IMR-90 (cell line): ENCODE data around the gene CARMIL1. TPM values are rescaled to one million over a fixed set of nuclear protein-coding genes. Genes with fewer than 3 reads are reported as not detected.

Experiments used
- ATAC-seq: fragments of 200-7000 bp; cut with Tn5 transposase; 2 replicates; pipeline ENCODE4 v1.9.1; 2020; ENCODE audit warnings: low read depth, mild to moderate bottlenecking, moderate library complexity
- BruUV-seq: library from RNA; stranded (reverse); fragments of 400-500 nt; replicated peaks from 2 replicates; lab custom pipeline; 2021; lab: Mats Ljungman, UMichigan
- CTCF ChIA-PET: fragments of 300-600 bp; formaldehyde crosslinking; extraction: SDS; loops from one replicate; lab custom pipeline; 2021; ENCODE audit warnings: antibody characterized with exemption; lab: Yijun Ruan, JAX
- POLR2A ChIA-PET: fragments of 300-600 bp; sonication (Branson Sonifier 250); formaldehyde crosslinking; loops from one replicate; lab custom pipeline; 2022; ENCODE audit warnings: antibody characterized with exemption; ENCODE audit not compliant: unreplicated experiment; lab: Charles Lee
- DNase-seq: peaks from one replicate; pipeline ENCODE4 v3.0.0; 2013
- H2AFZ ChIP-seq: replicated peaks from 2 replicates; pipeline ENCODE3; 2013; ENCODE audit warnings: low read length, mild to moderate bottlenecking; ENCODE audit not compliant: poor library complexity
- H2AK5ac ChIP-seq: 2 replicates; pipeline ENCODE4 v1.6.1; 2013; ENCODE audit warnings: low read depth, low read length, inconsistent platforms
- H2AK9ac ChIP-seq: replicated peaks from 2 replicates; pipeline ENCODE3; 2013; ENCODE audit warnings: mild to moderate bottlenecking, low read depth, low read length, moderate library complexity; ENCODE audit not compliant: poor library complexity
- H2BK120ac ChIP-seq: 2 replicates; pipeline ENCODE4 v1.6.1; 2013; ENCODE audit warnings: low read depth, low read length, inconsistent platforms
- H2BK15ac ChIP-seq: 3 replicates; pipeline ENCODE4 v1.6.1; 2013; ENCODE audit warnings: low read depth, low read length, inconsistent platforms
- H2BK20ac ChIP-seq: 2 replicates; pipeline ENCODE4 v1.6.1; 2013; ENCODE audit warnings: low read depth, mild to moderate bottlenecking, inconsistent platforms, low read length, moderate library complexity
- H2BK5ac ChIP-seq: 2 replicates; pipeline ENCODE4 v1.6.1; 2013; ENCODE audit warnings: mild to moderate bottlenecking, low read depth, low read length, inconsistent platforms; ENCODE audit not compliant: poor library complexity, severe bottlenecking
- H3K14ac ChIP-seq: replicated peaks from 2 replicates; pipeline ENCODE4 v1.6.1; 2013; ENCODE audit warnings: low read depth, low read length, inconsistent platforms
- H3K18ac ChIP-seq: 2 replicates; pipeline ENCODE4 v1.6.1; 2013; ENCODE audit warnings: low read depth, low read length, control low read depth
- H3K23ac ChIP-seq: 2 replicates; pipeline ENCODE4 v1.6.1; 2013; ENCODE audit warnings: low read depth, low read length, inconsistent platforms
- H3K27ac ChIP-seq: 2 replicates; pipeline ENCODE4 v1.5.1; 2013; ENCODE audit warnings: mild to moderate bottlenecking, control low read depth, low read length; ENCODE audit not compliant: insufficient read depth
- H3K27me3 ChIP-seq: 2 replicates; pipeline ENCODE4 v1.6.1; 2013; ENCODE audit warnings: low read length; ENCODE audit not compliant: control insufficient read depth, insufficient read depth
- H3K36me3 ChIP-seq: 2 replicates; pipeline ENCODE4 v1.6.1; 2013; ENCODE audit warnings: low read length, mixed read lengths; ENCODE audit not compliant: control insufficient read depth, insufficient read depth
- H3K4ac ChIP-seq: 2 replicates; pipeline ENCODE4 v1.6.1; 2013; ENCODE audit warnings: low read depth, low read length, inconsistent platforms
- H3K4me1 ChIP-seq: 2 replicates; pipeline ENCODE4 v1.6.1; 2013; ENCODE audit warnings: low read length, mixed read lengths; ENCODE audit not compliant: control insufficient read depth, insufficient read depth
- H3K4me2 ChIP-seq: 2 replicates; pipeline ENCODE4 v1.6.1; 2013; ENCODE audit warnings: low read depth, mild to moderate bottlenecking, control low read depth, low read length, moderate library complexity
- H3K4me3 ChIP-seq: 2 replicates; pipeline ENCODE4 v1.5.1; 2013; ENCODE audit warnings: low read depth, mild to moderate bottlenecking, control low read depth, low read length, moderate library complexity; ENCODE audit not compliant: insufficient read depth
- H3K56ac ChIP-seq: 2 replicates; pipeline ENCODE4 v1.6.1; 2013; ENCODE audit warnings: low read length, inconsistent platforms; ENCODE audit not compliant: insufficient read depth; ENCODE audit errors: extremely low read depth
- H3K79me1 ChIP-seq, 2 experiments: 2 replicates each; pipeline ENCODE4 v1.6.1; 2013; ENCODE audit warnings: low read length in 2 of 2, inconsistent platforms in 1 of 2, low read depth in 1 of 2
- H3K9ac ChIP-seq: 2 replicates; pipeline ENCODE4 v1.6.1; 2013; ENCODE audit warnings: low read depth, low read length, control low read depth
- H3K9me1 ChIP-seq: 2 replicates; pipeline ENCODE4 v1.6.1; 2013; ENCODE audit warnings: low read length, inconsistent platforms; ENCODE audit not compliant: insufficient read depth
- H3K9me3 ChIP-seq: 2 replicates; pipeline ENCODE4 v1.6.1; 2013; ENCODE audit warnings: low read length; ENCODE audit not compliant: control insufficient read depth, insufficient read depth
- H4K20me1 ChIP-seq: 2 replicates; pipeline ENCODE4 v1.6.1; 2013; ENCODE audit warnings: low read length, inconsistent platforms; ENCODE audit not compliant: insufficient read depth
- H4K5ac ChIP-seq: 2 replicates; pipeline ENCODE4 v1.6.1; 2013; ENCODE audit warnings: mild to moderate bottlenecking, low read depth, low read length, control low read depth
- H4K8ac ChIP-seq, 2 experiments: 2 replicates each; pipeline ENCODE4 v1.6.1; 2013; ENCODE audit warnings: low read depth in 2 of 2, low read length in 2 of 2, control low read depth in 1 of 2, inconsistent platforms in 1 of 2
- H4K91ac ChIP-seq: 2 replicates; pipeline ENCODE4 v1.6.1; 2013; ENCODE audit warnings: low read depth, low read length, inconsistent platforms; ENCODE audit not compliant: insufficient read depth
- FOS ChIP-seq: fragments of 150-350 bp; IDR thresholded peaks from 2 replicates; pipeline ENCODE4 v1.6.1; 2016; ENCODE audit warnings: low read depth, low read length
- MAFK ChIP-seq: IDR thresholded peaks from 2 replicates; pipeline ENCODE4 v1.6.1; 2012; ENCODE audit warnings: low read depth, low read length, improper control_type of control experiment
- RFX5 ChIP-seq: IDR thresholded peaks from 2 replicates; pipeline ENCODE4 v1.8.0; 2012; ENCODE audit warnings: low read depth, mild to moderate bottlenecking, low read length, moderate library complexity
- WGBS, 2 experiments: methylation state at CpG; one replicate each; pipeline versions ENCODE4 v1.1.5 to v1.1.7; 2013; ENCODE audit warnings: missing lambda C conversion rate in 2 of 2; ENCODE audit not compliant: insufficient read length in 1 of 2; ENCODE audit errors: extremely low coverage in 2 of 2; 5-methylcytosine and 5-hydroxymethylcytosine counted together
- dilution Hi-C: fragments of 300-500 bp; cut with HindIII; formaldehyde crosslinking; loops from one replicate; pipeline ENCODE4 v1.14.3; 2018; ENCODE audit warnings: low sequenced_read_pairs; ENCODE audit not compliant: unreplicated experiment
- in situ Hi-C: fragments of 300-500 bp; cut with MboI; formaldehyde crosslinking; loops from 3 replicates; pipeline ENCODE4 v1.14.3; 2019; ENCODE audit warnings: low sequenced_read_pairs, inconsistent platforms, mixed read lengths
- intact Hi-C: fragments of 100-400 bp; cut with micrococcal nuclease; formaldehyde crosslinking; loops from 2 replicates; pipeline ENCODE4 v1.10.0; 2022
- polyA plus RNA-seq, 3 experiments: library from polyadenylated mRNA; depleted of rRNA; stranded (reverse); fragments of >200 nt; gene quantifications; 2 replicates each; pipeline ENCODE4 v1.2.3, GENCODE V29; 2012; ENCODE audit warnings: low replicate concordance in 1 of 3
- total RNA-seq: library from RNA; depleted of rRNA; stranded (reverse); fragments of >200 nt; gene quantifications from 2 replicates; pipeline ENCODE4 v1.2.3, GENCODE V29; 2012

Gene CARMIL1
- total and polyA plus RNA-seq, 2 of the 4 experiments (the other 2 are of a cell fraction) = 1.3 to 2.9 TPM

GRCh38 chr6:25447570-25447929 lies 168.4 kb downstream of the CARMIL1 start:
- Histone ChIP-seq H3K9me1 (no peaks in the 10 kb centered on the region), H2BK5ac (no peak overlapping the region), H3K56ac (no peak overlapping the region), H3K27me3 (no peaks in the 10 kb centered on the region), H3K36me3 (no peaks in the 10 kb centered on the region), H4K5ac (no peak overlapping the region), H4K20me1 (no peaks in the 10 kb centered on the region), H2AK9ac (no peak overlapping the region), H3K4me3 (no peak overlapping the region), H2AK5ac (no peak overlapping the region), H3K4me1 (peaks cover under 1% of the 10 kb centered on the region; the same call in 1 of the 2 replicates), H2AFZ (no peak overlapping the region), H3K14ac (no peak overlapping the region), H3K23ac (no peak overlapping the region), H3K27ac (no peak overlapping the region), H3K9me3 (no peaks in the 10 kb centered on the region), H4K8ac (no peak overlapping the region), H4K91ac (no peak overlapping the region), H3K18ac (no peak overlapping the region), H3K4me2 (no peak overlapping the region), H3K9ac (no peak overlapping the region), H3K4ac (no peak overlapping the region), H2BK120ac (no peak overlapping the region), H3K79me1 (no peaks in the 10 kb centered on the region), H2BK20ac (no peak overlapping the region), H2BK15ac (no peak overlapping the region)
- DNase-seq = no peak
- CTCF ChIA-PET = no interaction called here
- dilution Hi-C loops = no loop called here
- ATAC-seq = no peak
- POLR2A ChIA-PET = no interaction called here
- BruUV-seq = no TSS peak
- intact Hi-C loops = no loop called here
- in situ Hi-C loops = no loop called here
- 33% methylated on average over 1 of the region's 1 CpG; no CpG with 5 or more reads in 1 of the 2 experiments for WGBS, 2 experiments
- no peak for TF ChIP-seq FOS
- no peak for TF ChIP-seq RFX5
- TF ChIP-seq MAFK = no peak
